Hematopoietic multipotent progenitor cell treated with erythropoietin and hydrocortisone succinate and interleukin-3 and kit ligand, for 4 days (in vitro differentiated cells): ENCODE measurements around the gene POLDIP3.

Experiments used
- DNase-seq: peaks from one replicate; pipeline ENCODE4 v3.0.0-alpha.2; 2015

The POLDIP3 gene, protein sequence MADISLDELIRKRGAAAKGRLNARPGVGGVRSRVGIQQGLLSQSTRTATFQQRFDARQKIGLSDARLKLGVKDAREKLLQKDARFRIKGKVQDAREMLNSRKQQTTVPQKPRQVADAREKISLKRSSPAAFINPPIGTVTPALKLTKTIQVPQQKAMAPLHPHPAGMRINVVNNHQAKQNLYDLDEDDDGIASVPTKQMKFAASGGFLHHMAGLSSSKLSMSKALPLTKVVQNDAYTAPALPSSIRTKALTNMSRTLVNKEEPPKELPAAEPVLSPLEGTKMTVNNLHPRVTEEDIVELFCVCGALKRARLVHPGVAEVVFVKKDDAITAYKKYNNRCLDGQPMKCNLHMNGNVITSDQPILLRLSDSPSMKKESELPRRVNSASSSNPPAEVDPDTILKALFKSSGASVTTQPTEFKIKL

DNA sequence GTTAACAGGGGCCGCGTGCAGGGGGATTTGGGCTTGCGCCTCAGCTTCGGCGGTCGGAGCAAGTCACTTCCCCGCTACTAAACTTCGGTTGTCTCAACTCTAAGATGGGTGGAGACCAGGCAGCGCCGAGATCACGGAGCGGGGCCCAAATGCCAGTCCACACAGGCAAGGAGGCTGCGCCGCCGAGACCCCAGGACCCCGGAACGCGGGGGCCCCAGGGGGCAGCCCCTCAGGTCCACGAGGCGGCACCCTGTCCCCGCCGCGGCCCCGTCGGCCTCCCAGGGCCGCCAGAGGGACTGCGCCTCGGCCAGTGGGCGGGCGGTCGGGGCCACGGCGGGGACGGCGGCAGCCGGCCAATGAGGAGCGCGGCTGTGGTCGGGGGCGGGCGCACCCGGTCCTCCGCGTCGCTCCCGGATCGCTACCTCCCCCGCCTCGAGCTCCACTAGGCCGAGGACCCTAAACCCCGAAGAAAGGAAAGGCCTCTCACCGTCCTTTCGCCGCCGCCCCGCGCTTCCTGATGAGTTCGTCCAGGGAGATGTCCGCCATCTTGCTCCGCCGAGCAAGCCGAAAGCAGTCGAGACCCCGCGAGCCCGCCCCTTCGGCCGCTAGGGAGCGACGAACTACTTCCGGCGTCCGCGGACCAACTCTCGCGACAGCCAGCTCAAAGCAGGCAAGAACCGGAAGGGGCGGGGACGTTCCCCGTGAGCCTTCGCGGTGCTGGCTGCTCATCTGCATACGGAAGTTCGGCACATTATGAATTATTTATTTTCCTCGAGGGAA is at the start of gene POLDIP3:
Gene POLDIP3 (minus strand): TSS at position 572 of the 780 bp plus-strand sequence. CDS start 26 bp downstream, at position 546.
- DNase-seq, result peak; percentile 99

DNA sequence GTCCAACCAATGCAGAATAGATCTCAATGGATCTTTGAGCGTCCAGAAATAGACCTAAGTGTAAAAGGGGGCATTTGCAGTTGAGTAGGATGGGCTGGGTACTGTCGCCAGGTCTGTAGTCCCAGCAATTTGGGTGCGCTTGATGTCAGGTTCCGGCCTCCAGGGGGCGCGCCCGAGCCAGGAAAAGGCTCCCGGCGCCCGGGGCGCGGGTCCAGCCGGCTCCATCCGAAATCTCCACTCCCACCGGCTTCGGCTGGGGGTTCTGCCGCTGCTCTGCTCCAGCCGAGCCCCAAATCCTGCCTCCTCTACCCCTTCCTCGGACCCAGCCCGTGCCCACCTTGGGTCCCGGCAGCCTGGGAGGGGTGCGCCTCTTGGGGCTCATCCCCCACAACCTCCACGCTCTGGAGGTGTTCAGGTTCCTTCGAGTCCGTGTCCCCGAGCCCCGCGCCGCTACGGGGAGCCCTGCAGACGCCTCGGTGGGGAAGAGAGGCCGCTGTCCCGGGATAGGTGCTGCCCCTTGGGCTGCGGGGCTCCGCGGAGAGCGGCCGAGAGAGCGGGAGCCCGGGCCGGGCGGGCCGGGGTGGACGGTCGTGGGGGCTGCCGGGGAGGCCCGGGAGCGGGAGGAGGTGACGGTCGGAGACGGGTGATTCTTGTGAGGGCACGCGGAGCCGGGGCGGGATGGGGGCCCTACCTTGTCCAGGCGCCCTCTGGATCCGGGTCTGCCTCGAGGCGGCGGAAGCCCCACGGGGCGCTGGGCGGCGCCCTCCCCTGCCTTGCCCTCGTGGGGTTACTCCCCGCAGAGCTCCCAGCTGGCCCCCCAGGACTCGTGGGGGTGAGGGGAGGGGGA is 47.5 kb upstream of the POLDIP3 start:
- peak; percentile 88 for DNase-seq

DNA sequence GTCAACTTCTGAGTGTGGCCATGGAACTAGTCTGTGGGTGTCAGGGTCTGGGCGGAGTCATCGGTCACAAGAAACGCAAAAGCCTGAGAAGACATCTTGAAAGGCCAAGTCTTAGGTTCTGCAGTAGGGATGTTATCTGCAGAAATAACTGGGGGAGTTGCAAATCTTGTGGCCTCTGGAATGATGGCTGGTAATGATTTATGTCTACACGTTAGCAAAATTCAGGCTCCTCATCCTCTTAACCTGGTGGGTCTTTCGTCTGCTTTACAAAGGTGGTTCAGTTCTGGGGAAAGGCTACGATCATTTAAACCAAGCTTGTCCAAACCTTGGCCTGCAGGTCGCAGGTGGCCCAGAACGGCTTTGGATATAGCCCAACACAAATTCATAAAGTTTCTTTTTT is 41.9 kb upstream of the POLDIP3 start:
- DNase-seq, result no peak

DNA sequence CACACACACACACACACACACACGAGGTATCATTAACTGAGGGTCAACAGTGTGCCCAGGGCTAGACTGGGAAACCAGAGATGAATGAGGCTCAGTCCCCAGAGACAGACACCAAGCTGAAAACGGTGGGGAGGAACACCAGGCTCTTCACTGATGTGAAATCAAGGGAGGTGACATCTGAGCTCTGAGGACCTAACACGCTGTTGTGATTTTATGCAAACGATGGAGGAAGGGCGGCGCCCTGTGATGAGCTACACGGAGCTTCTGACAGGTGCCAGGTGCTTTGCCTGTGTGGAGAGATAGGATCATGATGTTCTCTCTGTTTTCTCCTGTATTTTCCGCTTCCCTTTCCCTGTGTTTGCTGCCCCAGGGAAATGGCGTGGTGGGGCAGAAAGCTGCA is 41.0 kb upstream of the POLDIP3 start:
- no peak for DNase-seq

DNA sequence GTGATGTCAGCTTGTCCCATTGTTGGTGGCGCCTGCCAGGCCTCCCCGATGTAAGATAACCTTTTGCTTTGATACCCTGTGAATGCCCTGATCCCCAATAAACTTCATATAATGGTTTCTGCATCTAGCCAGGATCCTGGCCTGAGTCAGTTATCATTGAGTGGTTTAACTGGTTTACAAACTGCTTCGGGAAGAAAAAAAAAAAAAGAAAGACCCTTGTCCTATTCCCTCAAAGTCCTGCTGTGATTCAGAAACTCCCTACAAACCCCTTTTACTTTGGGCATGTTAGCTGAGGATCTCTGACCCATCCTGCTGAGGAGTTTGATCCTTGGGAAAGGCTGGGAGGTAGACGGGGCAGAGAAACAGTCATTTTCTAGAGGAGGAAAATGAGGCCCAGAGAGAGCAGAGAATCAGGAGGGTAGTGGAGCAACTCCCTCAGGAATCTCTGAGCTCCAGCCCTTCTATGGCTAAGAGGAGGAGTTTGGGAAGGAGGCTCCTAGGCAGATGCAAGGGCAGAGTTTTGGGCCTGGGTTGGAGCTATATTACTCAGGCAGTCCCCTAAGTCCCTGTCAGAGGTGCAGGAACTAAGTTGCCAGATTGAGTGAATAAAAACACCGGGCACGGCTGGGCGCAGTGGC is 39.9 kb upstream of the POLDIP3 start:
- DNase-seq, result no peak

DNA sequence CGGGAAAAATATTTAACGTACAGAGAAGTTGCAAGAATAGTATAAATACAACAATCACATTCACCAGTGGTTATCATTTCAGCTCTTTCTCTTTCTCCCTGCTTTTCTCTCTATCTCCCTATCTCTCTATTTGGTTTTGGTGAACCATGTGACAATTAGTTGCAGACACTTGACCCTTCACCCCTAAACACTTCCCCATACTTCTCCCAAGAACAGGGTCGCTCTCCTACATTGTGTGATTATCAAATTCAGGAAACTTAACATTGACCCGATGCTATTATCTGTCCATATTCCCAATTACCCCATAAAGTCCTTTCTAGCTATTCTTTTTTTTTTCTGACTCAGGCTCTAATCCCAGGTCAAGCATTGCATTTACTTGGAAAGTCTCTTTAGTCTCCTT is 39.3 kb upstream of the POLDIP3 start:
- no peak for DNase-seq

DNA sequence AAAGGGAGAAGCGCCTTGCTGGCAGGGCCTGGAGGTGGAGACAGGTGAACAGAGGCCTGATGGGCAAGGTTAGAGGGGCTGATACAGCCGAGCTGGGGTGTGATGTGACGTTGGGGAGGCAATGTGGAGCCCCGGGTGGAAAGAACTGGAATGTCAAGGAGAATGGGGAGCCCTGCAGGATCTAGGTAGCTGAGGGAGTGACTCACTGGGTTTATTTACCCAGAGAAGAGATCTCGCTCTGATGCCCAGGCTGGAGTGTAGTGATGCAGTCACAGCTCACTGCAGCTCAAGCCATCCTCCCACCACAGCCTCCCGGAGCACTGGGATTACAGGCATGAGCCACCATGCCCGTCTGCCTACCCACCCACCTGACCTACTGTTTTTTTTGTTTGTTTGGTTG is 36.5 kb upstream of the POLDIP3 start:
- no peak for DNase-seq

DNA sequence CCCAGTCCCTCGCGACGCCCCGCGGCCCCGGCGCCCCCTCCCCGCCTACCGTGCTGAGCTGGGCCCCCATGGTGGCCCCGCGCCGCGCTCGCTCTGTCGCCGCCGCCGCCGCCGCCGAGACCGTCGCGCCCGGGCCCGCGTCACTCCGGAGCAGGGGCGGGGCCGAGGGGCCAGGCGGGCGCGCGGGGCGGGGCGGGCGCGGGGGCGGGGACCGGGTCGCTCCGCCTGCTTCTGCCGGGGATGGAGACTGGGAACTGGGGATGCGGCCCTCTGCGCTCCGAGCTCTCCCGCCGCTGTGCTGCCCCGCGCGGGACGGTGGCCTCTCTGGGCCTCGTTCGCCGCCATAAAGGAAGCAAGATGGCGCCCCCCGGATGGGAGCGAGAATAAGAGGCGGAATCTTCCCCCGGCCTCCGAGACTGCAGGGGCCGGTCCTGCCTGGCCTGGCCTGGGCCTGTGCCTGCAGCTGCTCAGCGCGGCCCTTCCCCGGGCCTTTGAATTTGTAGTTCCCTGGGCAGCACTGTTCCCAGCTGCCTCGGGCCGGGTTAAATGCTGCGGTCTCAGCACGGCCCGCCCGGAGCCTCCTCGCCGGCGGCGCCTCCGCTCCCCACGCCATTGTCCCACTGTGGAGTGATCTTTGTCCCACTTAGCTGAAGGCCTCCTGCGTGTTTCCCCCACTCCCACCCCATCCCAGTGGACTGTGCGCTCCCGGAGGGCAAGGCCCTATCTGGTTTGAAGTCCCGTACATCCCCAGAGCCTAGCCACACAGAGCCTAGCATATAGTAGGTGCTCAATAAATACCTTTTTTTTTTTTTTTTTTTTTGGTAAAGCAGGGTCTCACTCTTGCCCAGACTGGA is 34.8 kb upstream of the POLDIP3 start, which contains the start of gene CYB5R3:
Gene CYB5R3 (minus strand): TSS at position 147 of the 854 bp plus-strand sequence. CDS start 77 bp downstream, at position 70.
- peak; percentile 93 for DNase-seq

DNA sequence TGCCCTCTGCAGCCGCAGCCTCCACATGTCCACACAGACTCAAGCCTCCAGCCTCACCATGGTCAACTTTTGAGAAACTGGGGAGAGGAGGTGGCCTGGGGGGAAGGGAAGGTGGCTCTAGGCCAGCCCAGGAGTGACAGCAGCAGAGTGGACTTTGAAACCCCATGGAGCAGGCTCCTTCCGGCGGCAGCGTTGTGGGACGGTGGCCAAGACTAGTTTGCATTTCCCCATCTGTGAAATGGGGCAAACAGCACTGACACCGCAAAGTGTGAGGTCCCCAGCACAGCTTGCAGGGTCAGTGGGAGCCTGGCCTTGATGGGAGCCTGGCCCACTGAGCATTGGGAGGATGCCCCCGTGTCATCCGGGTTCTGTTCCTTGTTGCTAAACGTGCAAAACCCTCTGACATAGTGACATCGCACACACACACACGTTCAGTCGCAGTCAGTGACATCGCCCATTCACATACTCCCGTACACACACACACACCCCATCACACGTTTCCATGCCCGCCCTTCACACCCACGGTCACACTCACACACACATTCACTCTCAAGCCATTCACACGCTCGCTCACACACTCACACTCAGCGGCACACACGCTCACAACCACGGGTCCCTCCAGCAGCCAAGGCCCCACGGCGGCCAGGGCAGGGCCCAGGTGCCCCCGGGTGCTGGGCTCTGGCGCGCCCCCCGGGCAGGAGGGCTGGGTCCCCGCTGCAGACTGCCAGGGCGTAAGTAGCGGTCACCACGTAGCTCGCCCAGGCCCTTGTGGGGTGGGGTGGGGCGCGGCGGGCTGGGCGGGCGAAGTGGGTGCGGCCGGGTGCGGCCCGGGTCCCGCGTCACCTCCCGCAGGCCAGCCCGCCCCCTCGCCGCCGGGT is 33.9 kb upstream of the POLDIP3 start:
- DNase-seq, result peak; percentile 80

DNA sequence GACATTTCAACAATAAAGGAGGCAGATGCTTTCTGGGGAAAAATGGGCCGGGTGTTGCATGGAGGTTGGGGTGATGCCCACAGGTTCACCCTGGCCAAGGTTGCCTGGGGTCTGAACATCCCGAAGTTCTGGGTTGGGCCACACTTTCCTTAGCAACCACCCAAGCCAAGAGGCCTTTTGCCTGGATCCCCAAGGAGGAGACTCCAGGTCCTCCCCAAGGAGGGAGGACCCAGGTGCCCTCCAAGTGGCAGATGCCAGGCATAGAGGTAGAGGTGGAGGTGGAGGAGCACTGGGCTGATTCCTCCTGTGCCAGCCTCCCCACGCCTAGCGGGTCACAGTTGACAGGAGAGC is 33.3 kb upstream of the POLDIP3 start:
- DNase-seq, result no peak

DNA sequence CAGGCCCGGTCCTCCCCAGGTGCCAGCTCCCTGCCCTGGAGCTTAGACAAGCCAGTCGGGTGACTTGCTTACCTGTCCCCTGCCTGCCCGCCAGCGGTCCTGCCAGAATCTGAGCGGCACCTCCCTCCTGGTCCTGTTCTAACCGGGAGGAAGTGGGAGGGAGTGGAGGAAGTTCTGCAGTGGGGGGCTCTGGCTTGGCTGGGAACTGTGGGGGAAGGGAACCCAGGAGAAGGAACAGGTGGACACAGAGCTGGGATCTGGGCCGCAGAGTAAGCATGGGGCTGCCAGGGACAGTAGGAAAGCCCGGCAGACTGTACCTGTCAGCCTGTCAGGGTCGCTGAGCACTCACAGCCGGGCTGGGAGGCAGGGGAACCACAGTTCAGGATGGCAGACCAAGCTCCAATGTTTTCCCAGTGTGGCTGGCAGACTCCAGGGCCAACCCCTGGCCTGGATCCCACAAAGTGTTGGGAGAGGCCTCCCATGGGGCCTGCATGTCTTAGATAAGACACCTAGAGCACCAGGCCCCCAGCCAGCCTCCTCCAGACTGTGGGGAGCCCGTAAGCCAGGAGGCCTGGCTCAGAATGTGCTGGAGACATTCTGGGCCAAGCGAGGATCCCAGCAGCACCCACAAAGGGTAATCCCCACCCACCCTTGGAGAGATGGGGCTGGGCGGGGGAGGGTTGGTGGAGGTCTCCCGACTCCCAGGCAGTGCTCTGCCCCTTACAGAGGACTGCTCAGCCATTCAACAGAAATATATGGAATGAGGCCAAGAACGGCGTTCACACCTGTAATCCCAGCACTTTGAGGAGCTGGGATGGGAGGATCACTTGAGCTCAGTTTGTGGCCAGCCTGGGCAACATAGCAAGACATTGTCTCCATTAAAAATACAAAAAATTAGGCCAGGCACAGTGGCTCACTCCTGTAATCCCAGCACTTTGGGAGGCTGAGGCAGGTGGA is 32.2 kb upstream of the POLDIP3 start:
- peak; percentile 83 for DNase-seq

DNA sequence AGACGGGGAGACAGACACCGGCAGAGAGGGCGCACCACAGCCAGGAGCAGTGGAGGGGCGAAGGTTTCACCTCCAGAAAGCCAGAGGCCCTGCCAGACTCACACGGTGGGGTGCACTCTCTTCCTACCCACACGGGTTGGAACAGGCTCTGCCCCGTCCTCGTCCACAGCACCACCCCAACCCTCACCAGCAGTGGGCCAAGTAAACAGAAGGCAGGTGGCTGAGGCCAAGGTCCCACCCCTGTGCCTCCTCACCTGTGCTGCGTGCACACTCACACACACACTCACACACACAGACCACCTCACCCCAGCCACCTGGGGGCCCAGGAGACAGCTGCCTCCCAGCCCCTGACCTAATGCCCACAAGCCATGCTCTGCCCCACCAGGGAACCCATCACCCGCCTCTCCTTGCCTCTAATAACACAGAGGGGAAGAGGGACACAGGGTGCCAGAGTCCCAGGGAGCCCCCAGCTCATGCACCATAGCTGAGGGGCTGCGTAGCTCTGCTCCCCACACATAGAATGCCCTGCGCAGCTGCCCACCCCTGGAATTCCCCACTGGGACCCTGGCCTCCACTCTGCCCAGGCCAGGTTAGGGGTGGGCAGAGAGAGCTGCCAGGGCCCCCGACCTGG is 31.4 kb upstream of the POLDIP3 start:
- DNase-seq, result no peak

DNA sequence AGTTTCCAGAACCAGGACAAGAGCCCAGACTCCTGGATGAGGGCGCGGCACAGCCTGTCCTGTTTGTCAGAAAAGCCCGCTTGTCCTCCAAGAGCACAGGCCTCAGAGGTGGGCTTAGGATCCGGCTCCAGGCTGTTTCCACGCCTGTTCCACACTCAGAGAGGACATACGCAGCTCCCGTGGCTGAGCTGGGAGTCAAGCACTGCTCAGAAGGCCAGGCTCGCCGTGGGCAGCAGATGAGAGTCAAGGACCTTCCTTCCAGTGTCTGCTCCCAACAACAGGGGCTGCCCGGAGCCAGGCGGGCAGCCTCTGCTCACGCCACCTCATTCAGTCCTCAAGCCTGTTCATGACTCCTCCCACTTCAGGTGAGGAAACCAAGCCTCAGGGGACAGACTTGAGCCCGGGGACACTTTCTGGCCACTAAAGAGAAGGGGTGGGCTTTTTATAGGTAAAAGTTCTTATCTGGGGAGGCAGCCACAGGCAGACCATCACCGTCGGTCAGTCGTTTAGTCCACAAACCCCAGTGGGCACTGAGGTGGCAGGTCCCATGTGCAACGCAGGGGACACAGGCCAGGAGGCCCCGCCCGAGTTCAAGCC is 30.8 kb upstream of the POLDIP3 start:
- DNase-seq, result no peak

DNA sequence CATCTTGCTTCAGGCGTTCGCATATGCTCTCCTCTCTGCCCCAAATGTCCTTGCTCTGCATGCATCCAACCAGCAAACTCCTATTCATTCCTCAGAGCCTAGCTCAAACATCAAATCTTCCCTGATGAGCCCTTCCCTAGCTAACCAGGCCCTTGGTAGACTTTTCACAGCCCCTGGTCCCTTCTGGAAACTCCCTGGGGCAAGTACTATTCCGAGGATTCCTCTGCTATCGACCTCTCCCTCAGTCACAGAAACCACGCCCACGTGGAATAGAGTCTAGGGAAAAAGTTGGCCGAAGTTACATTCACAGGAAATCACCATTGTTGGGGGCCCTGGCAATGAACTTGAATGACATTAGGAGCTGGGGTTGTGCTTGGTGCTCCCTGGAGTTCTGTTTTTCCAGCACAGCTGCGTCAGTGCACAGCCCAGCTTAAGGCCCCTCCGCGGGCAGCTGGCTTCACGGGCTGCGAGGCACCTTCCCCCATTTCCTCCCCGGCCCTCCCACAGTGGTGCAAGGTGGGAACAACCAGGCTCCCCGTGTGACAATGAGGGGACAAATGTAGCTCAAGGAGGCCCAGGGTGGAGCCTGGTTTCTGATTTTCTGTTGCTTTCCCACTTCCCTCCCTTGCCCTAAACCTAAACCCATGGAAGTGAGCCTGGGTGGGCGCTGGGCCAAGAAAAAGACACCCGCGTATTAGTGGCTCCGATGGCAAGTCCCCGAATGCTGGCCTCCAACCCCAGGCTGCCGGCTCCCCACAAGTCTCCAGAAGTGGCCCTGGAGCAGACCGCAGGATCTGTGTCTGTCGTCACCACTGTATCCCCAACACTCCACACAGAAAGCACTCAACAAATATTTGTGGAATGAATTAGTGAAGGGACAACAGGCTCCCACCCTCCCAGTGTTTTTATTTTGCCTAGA is 30.0 kb upstream of the POLDIP3 start:
- peak; percentile 35 for DNase-seq

DNA sequence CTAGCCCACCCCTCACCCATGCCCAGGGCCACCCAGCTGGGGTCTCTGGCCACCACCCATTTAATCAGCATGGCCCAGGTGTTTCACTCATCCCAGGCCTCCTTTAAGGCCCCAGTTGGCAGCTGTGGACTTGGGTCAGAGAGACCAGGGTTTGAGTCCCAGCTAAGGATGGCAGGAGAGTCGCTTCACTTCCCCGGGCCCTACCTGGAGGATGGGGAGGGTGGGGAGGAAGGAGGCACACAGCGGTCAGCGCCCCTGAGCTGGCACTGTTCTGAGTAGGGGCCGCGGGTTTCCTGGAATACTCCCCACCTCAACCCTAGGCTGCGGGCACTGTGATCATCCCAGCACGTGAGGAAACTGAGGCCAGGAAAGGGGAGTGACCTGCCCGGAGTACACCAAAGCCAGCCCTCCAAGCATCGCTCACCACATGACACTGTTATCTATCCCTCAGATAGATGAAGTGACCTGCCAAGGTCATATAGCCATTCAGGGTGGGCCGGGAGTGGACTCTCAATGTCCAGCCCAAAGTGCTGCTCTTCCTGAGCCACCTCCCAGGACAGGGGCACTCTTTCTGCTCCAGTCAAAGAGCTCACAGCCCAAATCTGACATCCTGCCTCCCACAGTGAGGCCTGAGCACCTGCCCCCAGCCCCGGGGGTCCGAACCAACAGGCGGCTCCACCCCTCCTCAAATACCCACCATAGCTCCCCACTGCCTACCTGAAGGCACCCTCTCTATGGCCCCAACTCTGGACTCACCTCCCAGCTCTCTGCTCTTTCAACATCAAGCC is 29.1 kb upstream of the POLDIP3 start:
- no peak for DNase-seq
